Neural cell (in vitro differentiated cells): ENCODE measurements around the gene PPY. TPM values are rescaled to one million over a fixed set of nuclear protein-coding genes. Genes with fewer than 3 reads are reported as not detected.

ENCODE experiments used
- H2AFZ ChIP-seq: fragments of 200-600, 300-800 bp; sonication (generic), shearing (Covaris generic); 2 replicates; pipeline ENCODE4 v1.6.0; 2014; ENCODE audit warnings: low read depth, mild to moderate bottlenecking, antibody characterized with exemption, low read length, moderate library complexity
- H3F3A ChIP-seq: fragments of 200-600 bp; shearing (Covaris generic); 2 replicates; pipeline ENCODE4 v1.6.1; 2016; ENCODE audit warnings: mild to moderate bottlenecking, moderate library complexity, mixed read lengths, antibody characterized with exemption, low read length; ENCODE audit not compliant: insufficient read depth, poor library complexity, severe bottlenecking
- H3K27ac ChIP-seq: fragments of 200-600, 300-800 bp; sonication (generic), shearing (Covaris generic); 2 replicates; pipeline ENCODE4 v1.5.1; 2014; ENCODE audit warnings: mild to moderate bottlenecking, low read length, moderate library complexity
- H3K27me3 ChIP-seq: fragments of 300-800, 200-600 bp; sonication (generic), shearing (Covaris generic); 2 replicates; pipeline ENCODE4 v1.6.0; 2014; ENCODE audit warnings: mild to moderate bottlenecking, low read depth, low read length, moderate library complexity; ENCODE audit not compliant: insufficient read depth
- H3K36me3 ChIP-seq: fragments of 300-800, 200-600 bp; sonication (generic), shearing (Covaris generic); 2 replicates; pipeline ENCODE4 v1.5.1; 2014; ENCODE audit warnings: mild to moderate bottlenecking, antibody characterized with exemption, low read length, moderate library complexity; ENCODE audit not compliant: insufficient read depth
- H3K4me2 ChIP-seq: fragments of 300-800, 200-600 bp; sonication (generic), shearing (Covaris generic); 2 replicates; pipeline ENCODE4 v1.6.0; 2014; ENCODE audit warnings: mild to moderate bottlenecking, low read length
- H3K4me3 ChIP-seq: fragments of 300-800, 200-600 bp; sonication (generic), shearing (Covaris generic); 2 replicates; pipeline ENCODE4 v1.5.1; 2014; ENCODE audit warnings: mild to moderate bottlenecking, low read length, moderate library complexity
- H3K79me2 ChIP-seq: fragments of 200-600 bp; shearing (Covaris generic); replicated peaks from 2 replicates; pipeline ENCODE4 v1.6.0; 2014; ENCODE audit warnings: mild to moderate bottlenecking, low read length, moderate library complexity; ENCODE audit not compliant: insufficient read depth
- H3K9ac ChIP-seq: fragments of 300-800, 200-600 bp; sonication (generic), shearing (Covaris generic); 2 replicates; pipeline ENCODE4 v1.6.1; 2016; ENCODE audit warnings: mild to moderate bottlenecking, low read length, mixed read lengths
- H3K9me2 ChIP-seq: fragments of 200-600 bp; shearing (Covaris generic); 2 replicates; pipeline ENCODE4 v1.6.1; 2016; ENCODE audit warnings: mild to moderate bottlenecking, low read length, mixed read lengths; ENCODE audit not compliant: insufficient read depth
- H3K9me3 ChIP-seq: fragments of 200-600, 300-800 bp; sonication (generic), shearing (Covaris generic); 2 replicates; pipeline ENCODE4 v1.6.1; 2016; ENCODE audit warnings: mild to moderate bottlenecking, mixed run types, low read length, moderate library complexity, mixed read lengths
- H4K20me1 ChIP-seq: fragments of 200-600 bp; shearing (Covaris generic); 2 replicates; pipeline ENCODE4 v1.6.1; 2016; ENCODE audit warnings: mild to moderate bottlenecking, mixed run types; ENCODE audit not compliant: insufficient read depth
- EP300 ChIP-seq: fragments of 450-650 bp; conservative IDR thresholded peaks from 2 replicates; pipeline ENCODE4 v1.6.1; 2014; ENCODE audit warnings: antibody characterized with exemption, mild to moderate bottlenecking, moderate library complexity; ENCODE audit not compliant: poor library complexity, severe bottlenecking
- EZH2 ChIP-seq: fragments of 200-600, 300-800 bp; shearing (Covaris generic), sonication (generic); IDR thresholded peaks from 2 replicates; pipeline ENCODE4 v1.6.1; 2014; ENCODE audit warnings: antibody characterized with exemption, low read length, borderline replicate concordance, mild to moderate bottlenecking; ENCODE audit not compliant: insufficient read depth, poor library complexity, severe bottlenecking
- POLR2AphosphoS5 ChIP-seq: IDR thresholded peaks from 2 replicates; pipeline ENCODE4 v1.6.1; 2012
- RAD21 ChIP-seq: fragments of 450-650 bp; conservative IDR thresholded peaks from 2 replicates; pipeline ENCODE4 v1.6.1; 2014; ENCODE audit warnings: antibody characterized with exemption, mild to moderate bottlenecking, moderate library complexity
- REST ChIP-seq: IDR thresholded peaks from 2 replicates; pipeline ENCODE4 v1.6.1; 2012; ENCODE audit warnings: borderline replicate concordance
- SMC3 ChIP-seq: fragments of 450-650 bp; conservative IDR thresholded peaks from 2 replicates; pipeline ENCODE4 v1.6.1; 2014; ENCODE audit warnings: antibody characterized with exemption, mild to moderate bottlenecking, moderate library complexity; ENCODE audit not compliant: poor library complexity
- polyA plus RNA-seq: library from polyadenylated mRNA; depleted of rRNA; stranded (reverse); fragments of >200 nt; gene quantifications from 2 replicates; pipeline ENCODE4 v1.2.3, GENCODE V29; 2014

The PPY gene
- polyA plus RNA-seq, 1 donor from 2014 or later: not detected

- Histone ChIP-seq H3K27ac (no peak overlapping the region), H3K4me2 (no peak overlapping the region), H3K36me3 (no peaks in the 10 kb centered on the region), H3K9ac (no peak overlapping the region), H3F3A (no peaks in the 10 kb centered on the region), H4K20me1 (no peaks in the 10 kb centered on the region), H3K4me3 (no peak overlapping the region), H3K27me3 (no peaks in the 10 kb centered on the region), H3K79me2 (no peaks in the 10 kb centered on the region), H3K9me2 (no peaks in the 10 kb centered on the region), H3K9me3 (no peaks in the 10 kb centered on the region), H2AFZ (no peak overlapping the region)
- TF ChIP-seq REST: no peak
- TF ChIP-seq SMC3: no peak
- no peak for TF ChIP-seq RAD21
- TF ChIP-seq EZH2: no peak
- TF ChIP-seq EP300: no peak
- TF ChIP-seq POLR2AphosphoS5: no peak
Measured at GRCh38 chr17:43891851-43892646, 50.2 kb downstream of the PPY start.

Other genes starting within 250 kb of the PPY start
- 0.10 TPM in 1 of 2 replicates, not detected in the other for gene SOST, start 183.7 kb downstream of the PPY start, polyA plus RNA-seq
- gene DUSP3, start 163.5 kb downstream of the PPY start, polyA plus RNA-seq: 38.7 and 38.8 TPM in 2 replicates
- 0.09 TPM in 1 of 2 replicates, not detected in the other for gene CFAP97D1, start 162.0 kb downstream of the PPY start, polyA plus RNA-seq
- gene MPP3, start 109.3 kb downstream of the PPY start, polyA plus RNA-seq: 48.1 and 67.2 TPM in 2 replicates
- gene CD300LG, start 95.3 kb downstream of the PPY start, polyA plus RNA-seq: not detected in 2 replicates
- 25.5 and 34.3 TPM in 2 replicates for gene MPP2, start 34.9 kb downstream of the PPY start, polyA plus RNA-seq
- not detected in 2 replicates for gene PYY, start 11.5 kb upstream of the PPY start, polyA plus RNA-seq
- 0.50 TPM in 1 of 2 replicates, not detected in the other for gene NAGS, start 62.1 kb upstream of the PPY start, polyA plus RNA-seq
- gene TMEM101, start 72.5 kb upstream of the PPY start, polyA plus RNA-seq: 59.3 and 62.9 TPM in 2 replicates
- 9.6 and 12.0 TPM in 2 replicates for gene LSM12, start 124.2 kb upstream of the PPY start, polyA plus RNA-seq
- 10.8 and 16.7 TPM in 2 replicates for gene G6PC3, start 128.3 kb upstream of the PPY start, polyA plus RNA-seq
- 93.0 and 97.8 TPM in 2 replicates for gene HDAC5, start 181.2 kb upstream of the PPY start, polyA plus RNA-seq
- gene HROB, start 199.5 kb upstream of the PPY start, polyA plus RNA-seq: 1.3 TPM in 2 replicates
- gene ASB16, start 228.2 kb upstream of the PPY start, polyA plus RNA-seq: not detected in 2 replicates
- 59.9 and 77.4 TPM in 2 replicates for gene TMUB2, start 244.5 kb upstream of the PPY start, polyA plus RNA-seq